GM21723 (cell line): ENCODE results near the gene SLC2A1.
A peak's percentile ranks its signal among the peaks of the same experiment; 100 is the strongest.

ENCODE experiments used
- ATAC-seq: cut with Tn5 transposase; IDR thresholded peaks from one replicate; pipeline ENCODE4 v1.9.1; 2021; ENCODE audit warnings: mild to moderate bottlenecking, moderate library complexity; ENCODE audit not compliant: unreplicated experiment

The SLC2A1 gene

GRCh38 chr1:42961312-42962091, 2.8 kb upstream of the SLC2A1 start:
- no peak for ATAC-seq

- ATAC-seq: no peak
Measured at GRCh38 chr1:42960566-42961311, 2.1 kb upstream of the SLC2A1 start.

- no peak for ATAC-seq
Measured at GRCh38 chr1:42960122-42960390, 1.4 kb upstream of the SLC2A1 start.

- peak; percentile 54 for ATAC-seq
Measured at GRCh38 chr1:42957880-42958487, 684 bp downstream of the SLC2A1 start.

GRCh38 chr1:42957229-42957879, 1.3 kb downstream of the SLC2A1 start:
- ATAC-seq: no peak

- ATAC-seq: no peak
Measured at GRCh38 chr1:42956739-42957138, 1.9 kb downstream of the SLC2A1 start.

GRCh38 chr1:42955311-42956063, 3.2 kb downstream of the SLC2A1 start:
- no peak for ATAC-seq

GRCh38 chr1:42953182-42954180, 5.2 kb downstream of the SLC2A1 start:
- ATAC-seq: no peak

- ATAC-seq: peak; percentile 60
Measured at GRCh38 chr1:42952303-42953001, 6.2 kb downstream of the SLC2A1 start.

GRCh38 chr1:42951588-42951987, 7.1 kb downstream of the SLC2A1 start:
- no peak for ATAC-seq

GRCh38 chr1:42950116-42950481, 8.6 kb downstream of the SLC2A1 start:
- ATAC-seq: no peak

- no peak for ATAC-seq
Measured at GRCh38 chr1:42949312-42950115, 9.2 kb downstream of the SLC2A1 start.

GRCh38 chr1:42947965-42948732, 10.5 kb downstream of the SLC2A1 start:
- ATAC-seq: no peak

- no peak for ATAC-seq
Measured at GRCh38 chr1:42947117-42947516, 11.6 kb downstream of the SLC2A1 start.

GRCh38 chr1:42946120-42946898, 12.4 kb downstream of the SLC2A1 start:
- no peak for ATAC-seq

- no peak for ATAC-seq
Measured at GRCh38 chr1:42945164-42945563, 13.5 kb downstream of the SLC2A1 start.
